DND-41 (cell line): ENCODE results near the gene HMG20A.

Experiments
- ATAC-seq: fragments of 200-7000 bp; cut with Tn5 transposase; 3 replicates; pipeline ENCODE4 v1.9.1; 2021; ENCODE audit warnings: low read depth; ENCODE audit not compliant: insufficient read depth
- DNase-seq: peaks from one replicate; pipeline ENCODE4 v3.0.0-alpha.2; 2020
- H2AFZ ChIP-seq: 2 replicates; pipeline ENCODE4 v1.6.0; 2012; ENCODE audit warnings: low read depth, low read length
- H3K27ac ChIP-seq: 2 replicates; pipeline ENCODE4 v1.5.1; 2012; ENCODE audit warnings: low read length, inconsistent platforms
- H3K27me3 ChIP-seq: fragments of 200-600 bp; sonication (generic); 2 replicates; pipeline ENCODE4 v1.6.0; 2012; ENCODE audit warnings: low read length, mild to moderate bottlenecking, inconsistent platforms; ENCODE audit not compliant: insufficient read depth, poor library complexity
- H3K36me3 ChIP-seq: 2 replicates; pipeline ENCODE4 v1.5.1; 2012; ENCODE audit warnings: low read length, inconsistent platforms; ENCODE audit not compliant: insufficient read depth
- H3K4me1 ChIP-seq: 2 replicates; pipeline ENCODE4 v1.5.1; 2012; ENCODE audit warnings: mild to moderate bottlenecking, low read length; ENCODE audit not compliant: insufficient read depth
- H3K4me2 ChIP-seq: 2 replicates; pipeline ENCODE4 v1.6.0; 2012; ENCODE audit warnings: mild to moderate bottlenecking, moderate library complexity, low read length, inconsistent platforms; ENCODE audit not compliant: insufficient read depth
- H3K4me3 ChIP-seq, 2 experiments: fragments of 200-600 bp in 1 of 2; shearing (Covaris generic) in 1 of 2; 2 replicates each; pipeline ENCODE4 v1.5.1; 2012 to 2016; ENCODE audit warnings: inconsistent platforms in 2 of 2, low read length in 2 of 2, mild to moderate bottlenecking in 2 of 2, low read depth in 1 of 2, moderate library complexity in 1 of 2
- H3K79me2 ChIP-seq: 2 replicates; pipeline ENCODE4 v1.6.0; 2012; ENCODE audit warnings: low read length, inconsistent platforms; ENCODE audit not compliant: insufficient read depth
- H3K9ac ChIP-seq: 2 replicates; pipeline ENCODE4 v1.6.0; 2012; ENCODE audit warnings: low read depth, mild to moderate bottlenecking, inconsistent platforms, low read length, moderate library complexity
- H3K9me3 ChIP-seq: 2 replicates; pipeline ENCODE4 v1.5.1; 2012; ENCODE audit warnings: low read length, moderate library complexity, mild to moderate bottlenecking, inconsistent platforms; ENCODE audit not compliant: insufficient read depth, severe bottlenecking
- H4K20me1 ChIP-seq: 2 replicates; pipeline ENCODE4 v1.6.0; 2012; ENCODE audit warnings: low read length; ENCODE audit not compliant: insufficient read depth
- CTCF ChIP-seq: IDR thresholded peaks from 2 replicates; pipeline ENCODE4 v1.5.1; 2012; ENCODE audit warnings: borderline replicate concordance, low read length, moderate library complexity, mild to moderate bottlenecking; ENCODE audit not compliant: poor library complexity, severe bottlenecking; ENCODE audit errors: extremely low read depth
- EZH2 ChIP-seq: IDR thresholded peaks from 3 replicates; pipeline ENCODE4 v1.6.1; 2012; ENCODE audit warnings: borderline replicate concordance, low read depth, mild to moderate bottlenecking, moderate library complexity, low read length, inconsistent platforms; ENCODE audit not compliant: severe bottlenecking

The HMG20A gene

GRCh38 chr15:77521206-77521605 lies 100.5 kb downstream of the HMG20A start:
- TF ChIP-seq CTCF = no peak
- TF ChIP-seq EZH2 = no peak
- no peak for ATAC-seq

DNA sequence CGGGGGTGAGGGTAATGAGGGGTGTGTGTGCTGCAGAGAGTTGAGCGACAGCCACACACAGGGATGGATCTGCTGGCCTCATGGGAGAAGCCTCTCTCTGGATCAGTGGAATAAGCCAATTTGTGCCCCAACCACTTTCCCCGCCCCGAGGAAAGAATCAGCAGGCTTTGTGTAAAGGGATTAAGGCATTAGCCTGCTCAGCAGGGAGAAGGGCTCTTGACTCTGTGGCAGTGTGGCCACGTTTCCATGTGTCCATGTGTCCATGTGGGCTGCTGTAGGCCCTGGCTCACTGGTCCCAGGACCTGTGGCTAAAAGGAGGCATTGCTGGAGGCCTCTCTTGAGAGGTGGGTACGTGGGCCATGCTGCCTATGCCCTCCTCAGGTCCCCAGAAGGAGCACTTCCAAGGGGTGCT lies 104.7 kb downstream of the HMG20A start:
- Histone ChIP-seq H3K36me3 (no peaks in the 10 kb centered on the region), H2AFZ (no peak overlapping the region), H4K20me1 (no peaks in the 10 kb centered on the region), H3K4me2 (no peak overlapping the region), H3K27me3 (no peaks in the 10 kb centered on the region), H3K4me3 (no peak overlapping the region), H3K27ac (peak overlapping the region; percentile 77; the same call in 1 of the 2 replicates), H3K4me1 (peaks cover 27% of the 10 kb centered on the region), H3K9me3 (no peaks in the 10 kb centered on the region), H3K9ac (no peak overlapping the region), H3K79me2 (no peaks in the 10 kb centered on the region)
- ATAC-seq (no peak), DNase-seq (no peak)
- TF ChIP-seq CTCF (no peak), EZH2 (no peak)

More at GRCh38 chr15:77521206-77521605, 100.5 kb downstream of the HMG20A start:
- Histone ChIP-seq H3K36me3 (no peaks in the 10 kb centered on the region), H3K9me3 (no peaks in the 10 kb centered on the region), H4K20me1 (no peaks in the 10 kb centered on the region), H3K4me1 (peaks cover 4% of the 10 kb centered on the region), H3K4me3 (no peak overlapping the region), H2AFZ (no peak overlapping the region), H3K79me2 (no peaks in the 10 kb centered on the region), H3K27me3 (no peaks in the 10 kb centered on the region), H3K9ac (no peak overlapping the region), H3K4me2 (no peak overlapping the region), H3K27ac (no peak overlapping the region)
- DNase-seq = no peak

DNA sequence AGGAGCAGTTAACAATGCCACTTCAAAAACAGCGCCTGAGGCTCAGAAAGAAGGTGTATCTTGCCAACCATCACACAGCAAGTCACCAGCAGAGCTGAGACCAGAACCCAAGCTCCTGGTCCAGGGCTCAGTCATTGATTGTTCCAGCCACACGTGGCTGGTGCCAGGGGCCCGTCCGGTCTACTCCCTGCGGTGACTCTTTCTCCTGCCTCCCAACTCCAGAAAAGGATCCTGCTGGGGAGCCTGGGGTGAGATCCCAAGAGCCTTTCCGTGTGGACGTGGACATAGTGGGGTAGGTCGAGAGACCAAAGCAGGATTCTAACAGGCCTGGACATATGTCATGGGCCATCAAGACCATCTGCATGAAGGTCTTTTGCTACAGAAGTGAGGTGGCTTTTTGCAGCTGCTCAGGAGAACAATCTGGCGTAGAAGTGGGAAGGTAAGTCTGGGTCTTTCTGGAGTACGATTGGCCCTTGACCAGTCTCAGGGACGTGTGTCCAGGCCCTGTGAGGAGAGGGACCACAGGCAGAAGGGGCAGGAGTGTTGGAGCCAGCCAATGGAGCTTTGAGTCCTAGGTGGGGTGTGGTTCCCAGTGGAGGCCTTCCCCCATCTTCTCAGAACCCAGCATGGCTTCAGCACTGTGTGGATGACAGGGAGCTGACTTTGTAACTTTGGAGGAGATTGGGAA lies 105.4 kb downstream of the HMG20A start:
- DNase-seq (no peak), ATAC-seq (no peak)
- Histone ChIP-seq H3K36me3 (no peaks in the 10 kb centered on the region), H3K4me3 (no peak overlapping the region), H3K79me2 (no peaks in the 10 kb centered on the region), H3K27me3 (no peaks in the 10 kb centered on the region), H3K9ac (peak overlapping the region; percentile 45), H3K4me2 (no peak overlapping the region), H4K20me1 (no peaks in the 10 kb centered on the region), H3K9me3 (no peaks in the 10 kb centered on the region), H3K27ac (peak overlapping the region; percentile 77), H3K4me1 (peaks cover 27% of the 10 kb centered on the region), H2AFZ (peak overlapping the region; percentile 60)
- no peak for TF ChIP-seq EZH2
- no peak for TF ChIP-seq CTCF
